ENCODE measurements around the gene GCSH. TPM values are rescaled to one million over a fixed set of nuclear protein-coding genes. Genes with fewer than 3 reads are reported as not detected.

Gene GCSH
- total and polyA plus RNA-seq, 2 of the 13 experiments (the other 11 are each of a cell fraction or from before 2014, with no cell fraction given) = 35.9 to 103 TPM

- TF ChIP-seq THAP9 (CRISPR knock-in tag; IDR thresholded peaks at IDR 0.05; ENCODE audit: borderline replicate concordance) (no peak), ZFP36L2 (CRISPR knock-in tag; IDR thresholded peaks at IDR 0.05) (no peak), ZNF589 (CRISPR knock-in tag; conservative IDR thresholded peaks at IDR 0.05) (no peak), ZNF788 (CRISPR knock-in tag; IDR thresholded peaks at IDR 0.05; ENCODE audit: borderline replicate concordance) (no peak), ZBTB38 (CRISPR knock-in tag; IDR thresholded peaks at IDR 0.05) (peak; percentile 93), DNMT1 (CRISPR knock-in tag; IDR thresholded peaks at IDR 0.05) (peak; percentile 95), NFE2L2 (IDR thresholded peaks at IDR 0.05; ENCODE audit: low read length) (no peak), FOSL1 (CRISPR knock-in tag; IDR thresholded peaks at IDR 0.05; ENCODE audit: borderline replicate concordance) (no peak), FUBP1 (CRISPR knock-in tag; IDR thresholded peaks at IDR 0.05; ENCODE audit: borderline replicate concordance) (no peak), ZNF549 (CRISPR knock-in tag; IDR thresholded peaks at IDR 0.05) (no peak), ZNF430 (CRISPR knock-in tag; IDR thresholded peaks at IDR 0.05) (peak; percentile 54), SP5 (CRISPR knock-in tag; IDR thresholded peaks at IDR 0.05; ENCODE audit: borderline replicate concordance, low read depth) (peak; percentile 89), ZBTB37 (CRISPR knock-in tag; IDR thresholded peaks at IDR 0.05) (no peak), ZNF543 (CRISPR knock-in tag; IDR thresholded peaks at IDR 0.05) (no peak), ZNF253 (CRISPR knock-in tag; IDR thresholded peaks at IDR 0.05; ENCODE audit: borderline replicate concordance) (peak; percentile 93), ZNF446 (CRISPR knock-in tag; IDR thresholded peaks at IDR 0.05) (peak; percentile 61; the same call in 1 of the 2 replicates), ZNF143 (CRISPR knock-in tag; IDR thresholded peaks at IDR 0.05) (no peak), ZNF276 (CRISPR knock-in tag; IDR thresholded peaks at IDR 0.05; ENCODE audit: low read depth) (peak; percentile 85; the same call in 1 of the 2 replicates), EED (CRISPR knock-in tag; IDR thresholded peaks at IDR 0.05) (peak; percentile 88)
Measured at GRCh38 chr16:81095953-81096714, at the start of gene GCSH (continued).
